ENCODE measurements around the gene PIGA. TPM values are rescaled to one million over a fixed set of nuclear protein-coding genes. Genes with fewer than 3 reads are reported as not detected.

The PIGA gene
- total RNA-seq, 1 experiment from 2014 or later: 13.9 TPM

- Histone ChIP-seq H3K18ac (ENCODE audit: insufficient read length, low read depth, low read length) (no peak overlapping the region), H2BK5ac (ENCODE audit: insufficient read length, low read length) (no peak overlapping the region), H3K27ac (ENCODE audit: insufficient read length, low read depth, low read length) (no peak overlapping the region), H4K91ac (ENCODE audit: insufficient read length, low read depth, low read length) (no peak overlapping the region), H3K23ac (ENCODE audit: insufficient read length, low read depth, low read length) (no peak overlapping the region), H3K56ac (ENCODE audit: insufficient read length, low read depth, low read length) (no peak overlapping the region), H3K9ac (ENCODE audit: extremely low read depth, insufficient read length, low read length) (no peak overlapping the region), H4K8ac (replicated peaks; ENCODE audit: insufficient read length, low read depth, low read length) (no peak overlapping the region), H3K4me2 (ENCODE audit: insufficient read depth, insufficient read length, low read length) (no peak overlapping the region), H4K5ac (ENCODE audit: insufficient read length, low read depth, low read length) (no peak overlapping the region), H3K23me2 (ENCODE audit: insufficient read length, low read depth, low read length, poor library complexity, severe bottlenecking) (no peaks in the 10 kb centered on the region), H3K79me1 (ENCODE audit: insufficient read depth, low read depth, low read length, poor library complexity, severe bottlenecking) (no peaks in the 10 kb centered on the region), H3K9me3 (ENCODE audit: control insufficient read depth, low read depth, low read length) (no peaks in the 10 kb centered on the region), H2AFZ (ENCODE audit: low read length) (no peak overlapping the region), H3K27me3 (ENCODE audit: insufficient read depth, low read length) (no peaks in the 10 kb centered on the region), H2BK20ac (ENCODE audit: low read depth, low read length, poor library complexity, severe bottlenecking) (no peak overlapping the region), H3K4me1 (ENCODE audit: insufficient read depth, low read length) (no peaks in the 10 kb centered on the region), H4K20me1 (ENCODE audit: control insufficient read depth, insufficient read depth, insufficient read length) (no peaks in the 10 kb centered on the region), H2BK120ac (ENCODE audit: low read depth, low read length, poor library complexity, severe bottlenecking) (no peak overlapping the region), H3K14ac (ENCODE audit: insufficient read depth, low read length) (no peak overlapping the region), H2BK12ac (ENCODE audit: insufficient read length, low read depth, low read length) (no peak overlapping the region), H2BK15ac (ENCODE audit: low read depth, low read length) (no peak overlapping the region), H2AK5ac (ENCODE audit: insufficient read length, low read length) (no peak overlapping the region), H3T11ph (ENCODE audit: low read length) (no peak overlapping the region), H3K4ac (ENCODE audit: low read depth, low read length) (no peak overlapping the region), H3K79me2 (ENCODE audit: insufficient read depth, low read length) (no peaks in the 10 kb centered on the region)
- H3K4me1 Mint-ChIP-seq: no peaks in the 10 kb centered on the region
- no peaks in the 10 kb centered on the region for H3K27me3 Mint-ChIP-seq (ENCODE audit: low read depth)
- no CpG with 5 or more reads among the region's 4 CpGs for WGBS (ENCODE audit: extremely low coverage, insufficient read length, low lambda C conversion rate)
- no peak for DNase-seq
- TF ChIP-seq, protein P1, sequence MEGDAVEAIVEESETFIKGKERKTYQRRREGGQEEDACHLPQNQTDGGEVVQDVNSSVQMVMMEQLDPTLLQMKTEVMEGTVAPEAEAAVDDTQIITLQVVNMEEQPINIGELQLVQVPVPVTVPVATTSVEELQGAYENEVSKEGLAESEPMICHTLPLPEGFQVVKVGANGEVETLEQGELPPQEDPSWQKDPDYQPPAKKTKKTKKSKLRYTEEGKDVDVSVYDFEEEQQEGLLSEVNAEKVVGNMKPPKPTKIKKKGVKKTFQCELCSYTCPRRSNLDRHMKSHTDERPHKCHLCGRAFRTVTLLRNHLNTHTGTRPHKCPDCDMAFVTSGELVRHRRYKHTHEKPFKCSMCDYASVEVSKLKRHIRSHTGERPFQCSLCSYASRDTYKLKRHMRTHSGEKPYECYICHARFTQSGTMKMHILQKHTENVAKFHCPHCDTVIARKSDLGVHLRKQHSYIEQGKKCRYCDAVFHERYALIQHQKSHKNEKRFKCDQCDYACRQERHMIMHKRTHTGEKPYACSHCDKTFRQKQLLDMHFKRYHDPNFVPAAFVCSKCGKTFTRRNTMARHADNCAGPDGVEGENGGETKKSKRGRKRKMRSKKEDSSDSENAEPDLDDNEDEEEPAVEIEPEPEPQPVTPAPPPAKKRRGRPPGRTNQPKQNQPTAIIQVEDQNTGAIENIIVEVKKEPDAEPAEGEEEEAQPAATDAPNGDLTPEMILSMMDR (conservative IDR thresholded peaks at IDR 0.05): no peak
- no peak overlapping the region for H3K27ac Mint-ChIP-seq
- H3K36me3 Mint-ChIP-seq (ENCODE audit: insufficient read depth in 1 of 3, low read depth in 3 of 3): peaks cover 0 to 42% (median 27%) of the 10 kb centered on the region in 3 experiments; a peak in 5 of 7 replicates
- H3K4me3 Mint-ChIP-seq: no peak overlapping the region
- peaks cover 0 to 7% of the 10 kb centered on the region in 2 experiments; a peak in 1 of 5 replicates for H3K9me3 Mint-ChIP-seq
These were observed 13.9 kb downstream of the PIGA start for GRCh38 chrX:15321447-15321846.
